EH (cell line): ENCODE measurements around the gene FAM110D.

Experiments used
- DNase-seq: peaks from one replicate; pipeline ENCODE4 v3.0.0-alpha.2; 2015; ENCODE audit warnings: low read depth

FAM110D gene

DNA sequence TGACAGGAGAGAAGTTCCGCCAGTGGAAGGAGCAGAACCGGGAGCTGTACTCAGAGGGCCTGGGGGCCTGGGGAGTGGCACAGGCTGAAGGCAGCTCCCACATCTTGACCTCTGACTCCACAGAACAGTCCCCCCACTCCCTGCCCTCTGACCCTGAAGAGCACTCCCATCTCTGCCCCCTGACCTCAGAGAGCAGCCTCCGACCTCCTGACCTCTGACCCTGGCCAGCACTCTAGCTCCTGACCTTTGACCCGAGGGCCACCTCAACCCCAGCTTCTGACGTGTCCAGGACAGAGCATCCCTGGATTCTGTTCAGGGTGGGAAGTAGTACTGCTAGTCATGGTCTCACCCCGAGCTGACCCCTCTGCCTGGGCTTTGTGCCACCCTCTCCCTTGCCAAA is 30.5 kb downstream of the FAM110D start:
- DNase-seq: no peak

DNA sequence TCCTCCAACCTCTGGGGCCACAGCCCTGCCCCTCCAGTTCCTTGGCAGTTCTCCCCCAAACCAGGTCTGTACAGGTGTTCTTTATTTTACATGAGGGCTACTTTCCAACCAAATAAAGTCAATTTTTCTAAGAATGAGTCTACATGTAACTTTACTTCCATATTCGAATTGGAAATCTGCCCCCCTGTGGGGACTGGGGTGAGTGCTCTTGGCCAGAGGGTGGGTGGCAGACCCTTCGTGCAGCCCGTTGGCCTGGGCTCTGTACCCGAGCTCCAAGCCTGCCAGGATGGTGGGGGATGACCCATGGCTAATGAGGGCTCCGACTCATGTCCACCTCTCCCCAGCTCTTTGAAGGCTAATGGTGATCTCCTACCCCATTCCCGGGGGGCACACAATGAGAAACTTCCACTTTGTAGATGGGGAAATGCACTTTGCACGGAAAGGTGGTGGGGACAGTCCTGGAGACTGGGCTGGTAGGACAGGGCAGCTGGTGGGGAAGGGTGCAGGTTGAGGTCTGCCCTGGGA is 30.9 kb downstream of the FAM110D start:
- no peak for DNase-seq

DNA sequence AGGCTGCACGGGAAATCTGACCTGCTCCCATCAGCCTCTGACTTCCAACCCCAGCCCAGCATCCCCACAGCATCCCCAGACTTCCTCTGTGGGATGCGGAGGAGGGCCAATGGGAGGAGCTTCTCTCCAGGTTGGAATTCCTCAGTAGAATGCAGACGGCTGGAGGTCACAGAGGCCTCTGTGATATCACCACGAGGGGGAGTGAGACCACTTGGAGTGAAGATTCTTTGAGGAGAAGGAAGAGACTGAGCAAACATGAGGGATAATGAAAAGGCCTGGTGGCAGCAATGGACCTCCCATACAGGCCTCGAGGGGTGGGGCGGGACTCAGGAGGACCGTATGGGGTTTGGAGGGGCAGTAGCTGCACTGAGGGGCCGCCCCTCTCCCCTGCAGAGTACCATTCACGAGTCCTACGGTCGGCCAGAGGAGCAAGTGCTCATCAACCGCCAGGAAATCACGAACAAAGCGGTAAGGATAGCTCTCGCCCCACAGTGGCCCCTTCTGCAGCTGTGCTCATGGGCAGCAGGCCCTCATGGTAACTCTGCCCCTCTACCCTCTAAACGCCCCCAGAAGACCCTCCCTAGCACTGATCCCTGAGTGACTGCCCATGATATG is 31.6 kb downstream of the FAM110D start, which contains the start of gene CATSPER4:
Gene CATSPER4 (plus strand): TSS at position 230 of the 615 bp plus-strand sequence. CDS start 26 bp downstream, at position 256.
- DNase-seq: peak; percentile 38

DNA sequence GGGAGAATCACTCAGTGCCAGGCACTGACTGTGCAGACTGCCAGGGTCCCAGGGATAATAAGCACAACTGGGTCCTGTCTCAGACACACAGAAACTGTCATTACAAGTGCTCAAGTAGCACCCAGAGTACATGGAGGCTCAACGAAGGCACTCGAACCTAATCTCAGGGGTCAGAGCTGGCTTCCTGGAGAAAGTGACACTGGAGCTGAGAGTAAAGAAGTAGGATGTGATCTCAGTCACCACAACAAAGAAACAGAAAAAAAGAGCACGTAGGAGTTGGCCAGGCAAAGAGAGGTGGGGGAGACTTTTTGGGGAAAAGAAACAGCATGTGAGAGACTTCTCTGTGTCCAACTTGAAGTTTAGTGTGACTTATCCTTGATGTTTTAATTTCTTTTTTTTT is 32.9 kb downstream of the FAM110D start:
- DNase-seq: no peak

DNA sequence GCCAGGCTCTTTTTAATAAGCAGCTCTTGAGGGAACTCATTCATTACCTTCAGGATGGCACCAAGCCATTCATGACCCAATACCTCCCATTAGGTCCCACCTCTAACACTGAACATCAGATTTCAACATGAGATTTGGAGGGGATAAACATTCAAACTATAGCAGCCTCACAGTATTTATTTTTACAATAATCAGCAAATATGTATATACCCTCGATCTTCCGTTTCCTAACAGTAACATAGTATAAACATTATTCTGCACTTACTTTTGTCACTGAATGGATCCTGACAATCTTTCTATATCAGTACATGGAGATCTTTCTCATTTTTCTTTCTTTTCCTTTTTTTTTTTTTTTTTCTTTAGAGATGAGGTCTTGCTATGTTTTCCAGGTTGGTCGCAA is 36.9 kb downstream of the FAM110D start:
- DNase-seq: no peak

DNA sequence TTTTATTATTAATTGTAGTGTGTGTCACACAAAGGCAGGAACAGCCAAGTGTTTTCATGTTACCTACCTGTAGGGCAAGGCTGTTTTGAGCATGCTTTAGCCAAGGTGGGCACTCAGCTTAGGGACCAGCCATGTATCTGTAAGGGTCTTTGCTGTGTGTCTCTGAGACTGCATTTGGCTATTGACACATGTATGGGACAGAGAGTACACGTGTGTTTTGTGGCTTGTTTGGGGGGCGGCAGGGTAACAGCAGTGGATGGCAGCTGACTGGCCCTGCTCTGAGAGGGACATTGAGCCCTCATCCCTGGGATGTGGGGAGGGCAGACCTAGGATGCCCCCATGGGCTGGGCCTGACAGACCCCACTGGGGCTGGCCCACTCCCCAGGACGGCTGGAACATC is 38.4 kb downstream of the FAM110D start:
- DNase-seq: no peak

DNA sequence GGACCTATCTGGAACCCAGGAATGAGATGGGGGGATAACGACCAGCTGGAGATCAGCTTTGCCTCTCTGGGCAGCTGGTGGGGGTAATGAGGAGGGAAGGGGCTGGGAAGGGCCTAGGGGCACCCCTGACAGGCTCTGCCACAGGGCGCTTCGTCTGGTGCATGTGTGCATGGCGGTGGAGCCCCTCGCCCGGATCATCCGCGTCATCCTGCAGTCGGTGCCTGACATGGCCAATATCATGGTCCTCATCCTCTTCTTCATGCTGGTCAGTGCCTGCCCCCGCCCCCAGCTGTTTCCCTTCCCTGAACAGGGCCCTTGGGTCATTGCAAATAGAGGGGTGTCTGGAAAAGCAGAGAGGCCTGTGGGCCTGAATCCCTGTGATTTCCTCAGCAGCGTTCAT is 38.9 kb downstream of the FAM110D start:
- no peak for DNase-seq

DNA sequence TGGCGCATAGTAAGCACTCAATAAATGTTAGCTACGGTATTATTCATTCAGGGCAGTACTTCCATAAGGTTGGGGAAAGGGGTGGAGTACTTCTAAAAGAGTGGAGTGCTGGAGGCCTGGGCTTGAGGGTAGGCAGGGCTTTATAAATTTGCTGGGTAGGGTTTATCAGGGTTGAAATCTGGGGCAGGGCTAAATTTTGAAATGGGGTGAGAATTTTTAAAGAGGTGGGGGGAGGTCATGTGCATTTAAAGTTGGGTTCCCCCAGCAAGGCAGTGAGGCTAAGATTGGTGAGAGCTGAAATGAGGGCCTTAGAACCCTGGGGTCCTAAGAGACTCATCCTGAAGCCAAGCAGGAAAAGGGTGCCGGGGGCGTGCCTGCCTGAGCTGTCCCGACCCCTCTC is 41.5 kb downstream of the FAM110D start:
- DNase-seq: no peak

DNA sequence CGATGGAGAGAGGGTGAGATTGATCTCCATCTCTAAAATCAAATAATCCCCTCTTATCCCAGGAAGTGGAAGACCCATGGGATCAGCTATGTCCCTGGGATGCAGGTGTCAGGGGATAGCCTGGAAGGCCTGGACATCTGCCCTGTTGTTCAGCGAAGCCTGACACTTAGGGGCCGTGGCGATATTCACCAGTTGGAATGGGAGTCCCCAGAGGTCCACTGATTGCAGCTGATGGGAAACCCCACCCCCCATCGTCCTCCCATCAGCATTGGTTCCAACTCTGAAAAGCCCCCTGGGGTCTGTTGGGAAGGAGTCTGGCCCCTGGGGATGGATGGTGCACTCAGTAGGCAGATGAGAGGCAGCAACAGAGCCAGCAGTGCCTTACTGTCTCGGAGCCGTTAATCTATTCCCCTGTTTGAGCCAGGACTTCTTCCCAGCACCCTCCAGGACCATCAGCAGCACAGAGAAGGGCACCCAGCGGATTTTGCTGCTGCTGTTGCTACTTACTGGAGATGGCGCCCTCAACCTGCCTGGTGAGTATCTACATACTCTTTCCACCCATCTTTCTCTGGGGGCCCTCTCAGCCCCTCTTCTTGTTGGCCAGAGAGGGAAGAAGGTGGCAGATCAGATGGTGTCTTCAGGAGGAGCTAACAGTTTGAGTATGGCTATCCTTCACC is 44.9 kb downstream of the FAM110D start:
- DNase-seq: no peak

DNA sequence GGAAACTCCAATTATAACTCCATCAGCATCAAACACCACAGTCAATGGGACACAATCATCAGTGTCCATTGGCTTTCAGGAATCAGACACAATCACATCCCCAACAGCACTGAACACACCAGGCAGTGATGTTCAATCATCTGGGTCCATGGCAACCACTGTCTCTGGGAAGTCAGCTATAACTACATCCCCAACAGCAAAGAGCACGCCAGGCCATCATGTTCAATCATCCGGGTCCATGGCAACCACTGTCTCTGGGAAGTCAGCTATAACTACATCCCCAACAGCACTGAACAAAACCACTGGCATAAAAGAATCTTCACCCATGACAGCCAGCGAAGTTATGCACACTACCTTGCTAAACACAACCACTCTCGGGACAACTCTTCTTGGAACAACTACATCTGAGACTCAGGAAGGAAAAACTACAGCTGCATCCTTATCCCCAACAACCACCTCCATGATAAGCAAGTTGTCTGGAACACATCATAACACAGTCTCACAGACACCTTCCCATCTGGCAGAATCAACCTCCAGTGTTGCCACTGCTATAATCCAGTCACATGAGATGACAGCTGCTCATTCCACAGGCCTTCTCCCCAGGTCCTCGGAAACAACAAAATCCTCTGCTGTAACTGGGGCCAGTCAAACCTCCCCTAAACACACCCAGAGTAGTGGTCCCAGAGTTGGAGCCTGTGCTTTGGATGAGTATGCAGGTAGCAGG is 51.4 kb downstream of the FAM110D start:
- no peak for DNase-seq

DNA sequence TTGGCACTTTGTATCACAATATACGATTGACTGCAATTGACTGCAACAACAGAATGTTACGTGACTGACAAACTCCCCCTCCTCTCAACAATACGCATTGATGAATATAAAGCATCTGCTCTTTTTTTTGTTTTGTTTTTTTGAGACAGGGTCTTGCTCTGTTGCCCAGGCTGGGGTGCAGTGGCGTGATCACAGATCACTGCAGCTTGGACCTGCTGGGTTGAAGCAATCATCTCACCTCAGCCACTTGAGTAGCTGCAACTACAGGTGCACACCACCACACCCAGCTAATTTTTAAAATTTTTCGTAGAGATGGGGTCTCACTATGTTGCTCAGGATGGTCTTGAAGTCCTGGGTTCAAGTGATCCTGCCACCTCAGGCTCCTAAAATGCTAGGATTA is 53.8 kb downstream of the FAM110D start:
- DNase-seq: no peak

DNA sequence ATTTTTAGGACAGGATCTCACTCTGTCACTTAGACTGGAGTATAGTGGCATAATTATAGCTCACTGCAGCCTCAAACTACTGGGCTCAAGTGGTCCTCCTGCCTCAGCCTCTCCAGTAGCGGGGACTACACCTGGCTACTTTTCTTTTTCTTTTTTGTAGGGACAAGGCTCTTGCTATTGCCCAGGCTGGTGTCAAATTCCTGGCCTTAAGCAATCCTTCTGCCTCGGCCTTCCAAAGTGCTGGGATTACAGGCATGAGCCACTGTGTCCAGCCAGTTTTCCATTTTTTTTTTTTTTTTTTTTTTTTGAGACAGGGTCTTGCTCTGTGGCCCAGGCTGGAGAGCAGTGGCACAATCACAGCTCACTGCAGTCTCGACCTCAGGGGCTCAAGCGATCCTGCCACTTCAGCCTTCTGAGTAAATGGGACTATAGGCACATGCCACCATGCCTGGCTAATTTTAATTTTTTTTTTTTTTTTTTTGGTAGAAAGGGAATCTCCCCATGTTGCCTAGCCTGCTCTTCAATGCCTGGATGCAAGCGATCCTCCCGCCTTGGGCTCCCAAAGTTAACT is 54.5 kb downstream of the FAM110D start:
- DNase-seq: no peak
